Motor neuron (in vitro differentiated cells): ENCODE results near the gene C1QL4. TPM values are rescaled to one million over a fixed set of nuclear protein-coding genes. Genes with fewer than 3 reads are reported as not detected.
"Not testable (repeated sequence)": the region's sequence is repeated elsewhere in the genome, so short reads cannot be mapped to it uniquely, and the experiment has no call there.

Experiments
- ATAC-seq, 8 experiments: fragments of 200-7000 bp; cut with Tn5 transposase; replicated peaks in 6 of 8; 2 replicates each; pipeline ENCODE4 v1.8.0; 2021; ENCODE audit warnings: mild to moderate bottlenecking in 8 of 8, moderate library complexity in 8 of 8
- H3K27ac ChIP-seq, 2 donors: fragments of 250-450 bp; sonication (Bioruptor Pico); 2 replicates each; pipeline ENCODE4 v1.9.0; 2021; ENCODE audit warnings: antibody characterized with exemption in 2 of 2, mild to moderate bottlenecking in 2 of 2, moderate library complexity in 1 of 2
- H3K4me1 ChIP-seq, 2 donors: fragments of 250-450 bp; sonication (Bioruptor Pico); replicated peaks in 1 of 2; 2 replicates each; pipeline ENCODE4 v1.6.1; 2021; ENCODE audit warnings: antibody characterized with exemption in 2 of 2, mild to moderate bottlenecking in 2 of 2, moderate library complexity in 1 of 2
- H3K4me3 ChIP-seq, 5 donors: fragments of 250-450 bp; sonication (Bioruptor Pico); 2 replicates each; pipeline ENCODE4 v1.9.0; 2021; ENCODE audit warnings: antibody characterized with exemption in 5 of 5, mild to moderate bottlenecking in 5 of 5, moderate library complexity in 4 of 5
- WGBS, 10 experiments: fragments of 450-650 bp; shearing (Covaris generic); methylation state at CpG; one replicate each; pipeline ENCODE4 v1.0.0; 2022; 5-methylcytosine and 5-hydroxymethylcytosine counted together
- in situ Hi-C, 9 experiments: fragments of 400-800 bp; cut with MboI; loops; one replicate each; pipeline ENCODE4 v1.15.0; 2021; ENCODE audit warnings: low sequenced_read_pairs in 9 of 9, low pct_unique_long_range_greater_than_20kb in 2 of 9; ENCODE audit not compliant: unreplicated experiment in 9 of 9
- total RNA-seq, 8 experiments: library from RNA; unstranded; fragments of 300-600 nt; gene quantifications; 2 replicates each; pipeline versions ENCODE4 v1.2.3 to v1.2.4, GENCODE V29; 2022

C1QL4 gene
- 10 to 100 TPM in 2 of 8 experiments, 1 to 10 TPM in 4, under 1 TPM in 1, not detected in 1; 0.15 to 25.4 (median 7.5) TPM for total RNA-seq

- WGBS, 10 experiments, result 0 to 40% (median 5%) methylated on average over 1 to 11 of the region's 65 CpGs; no CpG with 5 or more reads in 3 of the 10 experiments
- Histone ChIP-seq H3K4me1 (peaks cover 48% of the 10 kb centered on the region in 2 donors), H3K4me3 (peak within 1 kb of the TSS; percentile 29 to 57 (median 40)), H3K27ac (no peak within 1 kb of the TSS)
- ATAC-seq, result peak; percentile 68 to 88 (median 71)
- in situ Hi-C loops, result no loop called here
Measured at GRCh38 chr12:49336645-49337584, at the start of gene C1QL4. TSS of gene C1QL4 (minus strand) at chr12:49337188. CDS start at chr12:49336477, 711 bp downstream.

GRCh38 chr12:49380184-49380583 lies 43.2 kb upstream of the C1QL4 start:
- ATAC-seq, H3K4me3 ChIP-seq, in situ Hi-C loops, H3K27ac ChIP-seq, H3K4me1 ChIP-seq: not testable (repeated sequence)
- WGBS, 10 experiments, result 80 to 100% (median 100%) methylated on average over 1 to 8 of the region's 9 CpGs; no CpG with 5 or more reads in 5 of the 10 experiments

- no peak overlapping the region for H3K27ac ChIP-seq
- in situ Hi-C loops, result no loop called here
- no peak for ATAC-seq
- WGBS, 10 experiments, result 53 to 100% (median 93%) methylated on average over 1 to 2 of the region's 2 CpGs; no CpG with 5 or more reads in 2 of the 10 experiments
- H3K4me1 ChIP-seq, result no peaks in the 10 kb centered on the region
- no peak overlapping the region for H3K4me3 ChIP-seq
Measured at GRCh38 chr12:49377386-49377785, 40.4 kb upstream of the C1QL4 start.

GRCh38 chr12:49375406-49375805 lies 38.4 kb upstream of the C1QL4 start:
- in situ Hi-C loops, result no loop called here
- no peak overlapping the region for H3K4me3 ChIP-seq
- ATAC-seq, result no peak
- H3K4me1 ChIP-seq, result no peaks in the 10 kb centered on the region
- 67 to 100% (median 100%) methylated on average over 1 of the region's 1 CpG; no CpG with 5 or more reads in 5 of the 10 experiments for WGBS, 10 experiments
- H3K27ac ChIP-seq, result no peak overlapping the region

- WGBS, 10 experiments, result 80 to 100% (median 99%) methylated on average over 3 to 5 of the region's 6 CpGs; no CpG with 5 or more reads in 2 of the 10 experiments
- no peak for ATAC-seq
- in situ Hi-C loops, result loop anchor here in 6 of 9 experiments (25.0 kb wide), 2 partner anchors 142 to 167 kb away; partner anchors contain the start of gene KCNH3 (in 2 of the 6)
- Histone ChIP-seq H3K4me1 (peaks cover 0 to 11% of the 10 kb centered on the region in 2 donors), H3K4me3 (no peak overlapping the region), H3K27ac (no peak overlapping the region)
Measured at GRCh38 chr12:49370539-49370938, 33.6 kb upstream of the C1QL4 start.

- in situ Hi-C loops, result loop anchor here in 8 of 9 experiments (10.0 to 25.0 kb wide), 4 partner anchors 135 to 168 kb away; partner anchors contain the start of gene KCNH3 (in 2 of the 8)
- 22 to 100% (median 73%) methylated on average over 1 to 5 of the region's 6 CpGs for WGBS, 10 experiments
- peaks cover 0 to 11% of the 10 kb centered on the region in 2 donors for H3K4me1 ChIP-seq
Measured at GRCh38 chr12:49369411-49370145, 32.6 kb upstream of the C1QL4 start.

GRCh38 chr12:49368240-49368600 lies 31.2 kb upstream of the C1QL4 start:
- ATAC-seq, result no peak
- in situ Hi-C loops, result loop anchor here in 8 of 9 experiments (10.0 to 25.0 kb wide), 4 partner anchors 137 to 169 kb away; partner anchors contain the start of gene KCNH3 (in 2 of the 8)
- WGBS, 10 experiments, result 0 to 11% (median 0%) methylated on average over 1 to 3 of the region's 3 CpGs
- H3K4me1 ChIP-seq, result peaks cover 0 to 11% of the 10 kb centered on the region in 2 donors
- peak overlapping the region in 1 of 2 donors; percentile 15 for H3K27ac ChIP-seq
- peak overlapping the region; percentile 78 to 99 (median 86) for H3K4me3 ChIP-seq

More at GRCh38 chr12:49369411-49370145, 32.6 kb upstream of the C1QL4 start:
- no peak overlapping the region for H3K4me3 ChIP-seq
- no peak overlapping the region for H3K27ac ChIP-seq
- no peak for ATAC-seq

- H3K4me1 ChIP-seq, result peaks cover 0 to 11% of the 10 kb centered on the region in 2 donors
- H3K27ac ChIP-seq, result peak within 1 kb of the TSS; percentile 86 to 90
- in situ Hi-C loops, result loop anchor here in 8 of 9 experiments (10.0 to 25.0 kb wide), 4 partner anchors 137 to 170 kb away; partner anchors contain the start of gene KCNH3 (in 2 of the 8)
- 0 to 20% (median 1%) methylated on average over 1 to 11 of the region's 52 CpGs; no CpG with 5 or more reads in 2 of the 10 experiments for WGBS, 10 experiments
- peak within 1 kb of the TSS; percentile 78 to 99 (median 86) for H3K4me3 ChIP-seq
- ATAC-seq, result peak in 7 of 8 experiments; percentile 3 to 29 (median 7)
Measured at GRCh38 chr12:49367381-49368239, 30.6 kb upstream of the C1QL4 start, which contains the start of gene SPATS2. TSS of gene SPATS2 (plus strand) at chr12:49367462. CDS start at chr12:49461013, 93,551 bp downstream.

- Histone ChIP-seq H3K4me3 (peak overlapping the region; percentile 78 to 99 (median 86)), H3K27ac (peak overlapping the region; percentile 86 to 90), H3K4me1 (peaks cover 0 to 11% of the 10 kb centered on the region in 2 donors)
- peak; percentile 79 to 93 (median 90) for ATAC-seq
- WGBS, 10 experiments, result 0 to 3% (median 1%) methylated on average over 8 to 21 of the region's 97 CpGs; no CpG with 5 or more reads in 6 of the 10 experiments
- in situ Hi-C loops, result loop anchor here in 8 of 9 experiments (10.0 to 25.0 kb wide), 4 partner anchors 138 to 170 kb away; partner anchors contain the start of gene KCNH3 (in 2 of the 8)
Measured at GRCh38 chr12:49366652-49367380, 29.8 kb upstream of the C1QL4 start.

GRCh38 chr12:49366096-49366651 lies 29.2 kb upstream of the C1QL4 start:
- H3K27ac ChIP-seq, result peak overlapping the region in 1 of 2 donors; percentile 86
- 0 to 49% (median 6%) methylated on average over 4 to 32 of the region's 38 CpGs for WGBS, 10 experiments
- H3K4me3 ChIP-seq, result peak overlapping the region; percentile 78 to 99 (median 86)
- peaks cover 0 to 11% of the 10 kb centered on the region in 2 donors for H3K4me1 ChIP-seq
- ATAC-seq, result peak in 5 of 8 experiments; percentile 7 to 16 (median 15)
- in situ Hi-C loops, result loop anchor here in 8 of 9 experiments (10.0 to 25.0 kb wide), 4 partner anchors 139 to 171 kb away; partner anchors contain the start of gene KCNH3 (in 2 of the 8)
